ENCODE measurements around the gene CYTH3. TPM values are rescaled to one million over a fixed set of nuclear protein-coding genes. Genes with fewer than 3 reads are reported as not detected.

The CYTH3 gene
- total and polyA plus RNA-seq, 2 experiments from 2014 or later, result 20.2 to 32.4 TPM

DNA sequence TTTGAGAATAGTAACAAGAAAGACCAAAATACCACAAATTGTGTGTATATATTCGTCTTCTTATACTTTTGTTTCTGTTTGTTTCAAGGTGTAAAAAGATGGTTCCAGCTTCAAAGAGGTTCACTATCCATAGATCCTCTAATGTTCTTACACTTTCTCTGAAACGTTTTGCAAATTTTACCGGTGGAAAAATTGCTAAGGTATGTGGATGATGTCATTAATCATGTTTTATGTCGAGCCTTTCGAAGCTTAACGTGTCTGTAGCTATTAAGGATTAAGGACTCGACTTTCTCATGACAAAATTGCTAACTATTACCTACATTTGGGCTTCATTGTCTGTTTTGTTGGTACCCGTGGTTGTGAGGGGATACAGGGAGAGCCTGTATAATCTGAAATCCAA lies 128.4 kb downstream of the CYTH3 start:
- Histone ChIP-seq H3K27ac (no peak overlapping the region), H3K4me3 (no peak overlapping the region), H3K27me3 (no peaks in the 10 kb centered on the region), H3K9me3 (ENCODE audit: low read depth) (no peaks in the 10 kb centered on the region), H3K4me1 (ENCODE audit: low read depth) (no peaks in the 10 kb centered on the region), H3K36me3 (peaks cover 60% of the 10 kb centered on the region)
- DNase-seq (ENCODE audit: low read depth in 1 of 2, low spot score in 1 of 2), result no peak
- TF ChIP-seq, protein P1, sequence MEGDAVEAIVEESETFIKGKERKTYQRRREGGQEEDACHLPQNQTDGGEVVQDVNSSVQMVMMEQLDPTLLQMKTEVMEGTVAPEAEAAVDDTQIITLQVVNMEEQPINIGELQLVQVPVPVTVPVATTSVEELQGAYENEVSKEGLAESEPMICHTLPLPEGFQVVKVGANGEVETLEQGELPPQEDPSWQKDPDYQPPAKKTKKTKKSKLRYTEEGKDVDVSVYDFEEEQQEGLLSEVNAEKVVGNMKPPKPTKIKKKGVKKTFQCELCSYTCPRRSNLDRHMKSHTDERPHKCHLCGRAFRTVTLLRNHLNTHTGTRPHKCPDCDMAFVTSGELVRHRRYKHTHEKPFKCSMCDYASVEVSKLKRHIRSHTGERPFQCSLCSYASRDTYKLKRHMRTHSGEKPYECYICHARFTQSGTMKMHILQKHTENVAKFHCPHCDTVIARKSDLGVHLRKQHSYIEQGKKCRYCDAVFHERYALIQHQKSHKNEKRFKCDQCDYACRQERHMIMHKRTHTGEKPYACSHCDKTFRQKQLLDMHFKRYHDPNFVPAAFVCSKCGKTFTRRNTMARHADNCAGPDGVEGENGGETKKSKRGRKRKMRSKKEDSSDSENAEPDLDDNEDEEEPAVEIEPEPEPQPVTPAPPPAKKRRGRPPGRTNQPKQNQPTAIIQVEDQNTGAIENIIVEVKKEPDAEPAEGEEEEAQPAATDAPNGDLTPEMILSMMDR (IDR thresholded peaks at IDR 0.05; ENCODE audit: low read depth, low read length), result no peak

DNA sequence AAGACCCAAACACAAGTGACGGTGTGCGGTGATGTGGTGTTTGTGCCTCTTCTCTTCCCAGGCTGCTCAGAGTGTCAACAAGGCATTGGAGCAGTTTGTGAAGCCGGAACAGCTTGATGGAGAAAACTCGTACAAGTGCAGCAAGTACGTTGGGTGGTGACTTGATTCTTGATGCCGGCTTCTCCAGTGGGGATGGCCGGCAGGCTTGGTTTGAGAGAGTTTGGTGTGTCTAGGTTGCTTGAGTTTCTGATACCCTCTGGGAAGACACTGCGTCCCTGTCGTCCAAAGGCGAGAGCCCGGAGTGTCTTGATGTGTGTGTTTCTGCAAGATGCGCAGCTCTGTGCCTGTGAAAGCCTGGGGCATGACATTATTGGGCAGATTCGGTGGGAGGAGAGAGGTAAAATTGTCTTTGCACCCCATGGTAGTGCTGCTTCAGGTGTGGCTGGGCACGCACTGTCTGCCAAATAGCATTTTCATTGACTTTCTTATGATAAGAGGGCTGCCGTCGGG lies 129.5 kb downstream of the CYTH3 start:
- DNase-seq (ENCODE audit: low read depth in 1 of 2, low spot score in 1 of 2), result no peak
- Histone ChIP-seq H3K36me3 (peaks cover 52% of the 10 kb centered on the region), H3K4me3 (no peak overlapping the region), H3K9me3 (ENCODE audit: low read depth) (no peaks in the 10 kb centered on the region), H3K27me3 (no peaks in the 10 kb centered on the region), H3K4me1 (ENCODE audit: low read depth) (no peaks in the 10 kb centered on the region), H3K27ac (no peak overlapping the region)
- TF ChIP-seq, protein P1 (IDR thresholded peaks at IDR 0.05; ENCODE audit: low read depth, low read length), result no peak

DNA sequence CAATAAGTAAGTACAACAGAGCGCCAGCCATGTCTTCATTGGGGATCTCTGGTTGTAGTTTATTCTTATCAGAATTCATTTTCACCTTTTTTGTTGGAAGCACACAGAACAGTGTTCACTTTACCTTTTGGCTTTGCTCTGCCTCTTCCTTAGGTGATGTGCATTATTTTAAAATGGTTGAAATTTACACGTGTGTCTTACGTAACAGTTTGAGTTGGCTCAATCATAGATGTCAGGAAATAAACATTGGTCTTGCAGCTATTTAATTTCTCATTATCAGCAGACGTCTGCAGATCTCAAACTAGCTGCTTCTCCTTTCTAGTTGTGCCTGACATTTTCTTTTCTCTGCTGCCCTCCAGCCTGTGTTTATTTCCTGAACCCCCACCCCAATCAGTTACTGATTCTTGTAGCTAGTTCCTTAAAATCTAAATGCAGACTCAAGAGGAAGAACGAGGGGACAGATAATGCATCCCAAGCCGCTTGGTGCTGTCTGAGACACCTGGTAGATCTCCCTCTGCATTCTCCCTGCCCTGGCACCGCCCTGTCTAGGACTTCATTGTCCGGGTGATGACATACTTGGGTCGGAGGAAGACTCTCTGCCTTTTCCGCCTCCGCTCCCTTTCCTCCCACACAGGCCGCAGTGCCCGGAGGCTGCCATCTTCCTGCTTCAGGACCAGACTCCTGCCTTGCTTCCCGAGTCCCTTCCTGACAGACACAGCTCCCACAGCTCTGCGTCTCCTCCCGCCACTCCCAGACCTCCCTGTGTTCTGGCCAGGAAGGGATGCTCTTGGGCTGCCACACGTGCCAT lies 133.0 kb downstream of the CYTH3 start:
- Histone ChIP-seq H3K4me1 (ENCODE audit: low read depth) (no peaks in the 10 kb centered on the region), H3K4me3 (no peak overlapping the region), H3K27ac (no peak overlapping the region), H3K36me3 (peaks cover 35% of the 10 kb centered on the region), H3K9me3 (ENCODE audit: low read depth) (no peaks in the 10 kb centered on the region), H3K27me3 (no peaks in the 10 kb centered on the region)
- DNase-seq (ENCODE audit: low read depth in 1 of 2, low spot score in 1 of 2), result no peak
- TF ChIP-seq, protein P1 (IDR thresholded peaks at IDR 0.05; ENCODE audit: low read depth, low read length), result no peak

DNA sequence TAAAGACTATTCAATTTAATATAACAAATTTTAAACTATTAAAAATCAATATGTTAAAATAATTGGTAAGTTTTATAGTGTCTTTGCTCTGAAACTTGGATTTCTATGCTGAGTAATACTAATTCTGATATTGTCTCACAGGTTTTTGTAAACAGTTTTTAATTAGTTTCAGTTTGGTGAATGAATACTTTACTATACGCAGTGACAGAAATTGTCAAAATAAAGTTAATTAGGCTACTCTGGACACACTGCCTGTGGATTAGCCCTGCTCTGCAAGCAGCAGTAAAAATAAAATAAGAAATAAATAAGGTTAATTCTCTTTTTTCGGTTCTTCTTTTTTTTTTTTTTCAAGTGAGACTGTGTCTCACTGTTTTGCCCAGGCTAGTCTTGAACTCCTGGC lies 135.9 kb downstream of the CYTH3 start:
- peaks cover 28% of the 10 kb centered on the region for H3K36me3 ChIP-seq

DNA sequence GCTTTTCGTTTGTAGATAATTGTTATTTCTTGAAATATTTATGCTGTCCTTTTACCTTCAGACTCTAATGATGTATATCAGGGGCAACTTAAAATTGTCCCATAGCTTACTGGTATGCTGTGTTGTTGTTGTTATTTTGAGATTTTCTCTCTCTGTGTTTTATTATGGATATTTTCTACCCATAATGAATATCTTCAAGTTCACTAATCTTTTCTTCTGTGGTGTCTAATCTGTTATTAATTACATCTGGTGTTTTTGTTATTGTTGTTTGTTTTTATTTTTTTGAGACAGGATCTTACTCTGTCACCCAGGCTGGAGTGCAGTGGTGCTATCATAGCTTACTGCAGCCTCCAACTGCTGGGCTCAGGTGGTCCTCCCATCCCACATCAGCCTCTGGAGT lies 139.2 kb downstream of the CYTH3 start:
- Histone ChIP-seq H3K9me3 (ENCODE audit: low read depth) (no peaks in the 10 kb centered on the region), H3K36me3 (peaks cover 13% of the 10 kb centered on the region), H3K4me3 (no peak overlapping the region), H3K27me3 (no peaks in the 10 kb centered on the region), H3K27ac (no peak overlapping the region), H3K4me1 (ENCODE audit: low read depth) (no peaks in the 10 kb centered on the region)
- no peak for DNase-seq (ENCODE audit: low read depth in 1 of 2, low spot score in 1 of 2)
- TF ChIP-seq, protein P1 (IDR thresholded peaks at IDR 0.05; ENCODE audit: low read depth, low read length), result no peak

More for the DNA sequence above, 135.9 kb downstream of the CYTH3 start:
- Histone ChIP-seq H3K27me3 (no peaks in the 10 kb centered on the region), H3K4me3 (no peak overlapping the region), H3K4me1 (ENCODE audit: low read depth) (no peaks in the 10 kb centered on the region), H3K9me3 (ENCODE audit: low read depth) (no peaks in the 10 kb centered on the region), H3K27ac (no peak overlapping the region)
- DNase-seq (ENCODE audit: low read depth in 1 of 2, low spot score in 1 of 2), result no peak
- TF ChIP-seq, protein P1 (IDR thresholded peaks at IDR 0.05; ENCODE audit: low read depth, low read length), result no peak
